Cardiac fibroblast (primary cell): ENCODE results near the gene RFX2.

Experiments used
- DNase-seq, 2 donors: peaks; one replicate each; pipeline versions ENCODE4 v3.0.0 to v3.0.0-alpha.2; 2010; ENCODE audit warnings: low read depth in 2 of 2
- H3K4me3 ChIP-seq, 2 donors: replicated peaks in 1 of 2; 1 replicate in 1 of 2; 2 replicates in 1 of 2; pipeline ENCODE4 v1.5.1; 2011; ENCODE audit warnings: low read depth in 2 of 2, low read length in 2 of 2, mild to moderate bottlenecking in 2 of 2, moderate library complexity in 1 of 2
- TF ChIP-seq, protein P1 (sequence below): IDR thresholded peaks from one replicate; pipeline ENCODE4 v1.5.1; 2011; ENCODE audit warnings: low read depth, mild to moderate bottlenecking, low read length, inconsistent platforms

Gene RFX2

DNA sequence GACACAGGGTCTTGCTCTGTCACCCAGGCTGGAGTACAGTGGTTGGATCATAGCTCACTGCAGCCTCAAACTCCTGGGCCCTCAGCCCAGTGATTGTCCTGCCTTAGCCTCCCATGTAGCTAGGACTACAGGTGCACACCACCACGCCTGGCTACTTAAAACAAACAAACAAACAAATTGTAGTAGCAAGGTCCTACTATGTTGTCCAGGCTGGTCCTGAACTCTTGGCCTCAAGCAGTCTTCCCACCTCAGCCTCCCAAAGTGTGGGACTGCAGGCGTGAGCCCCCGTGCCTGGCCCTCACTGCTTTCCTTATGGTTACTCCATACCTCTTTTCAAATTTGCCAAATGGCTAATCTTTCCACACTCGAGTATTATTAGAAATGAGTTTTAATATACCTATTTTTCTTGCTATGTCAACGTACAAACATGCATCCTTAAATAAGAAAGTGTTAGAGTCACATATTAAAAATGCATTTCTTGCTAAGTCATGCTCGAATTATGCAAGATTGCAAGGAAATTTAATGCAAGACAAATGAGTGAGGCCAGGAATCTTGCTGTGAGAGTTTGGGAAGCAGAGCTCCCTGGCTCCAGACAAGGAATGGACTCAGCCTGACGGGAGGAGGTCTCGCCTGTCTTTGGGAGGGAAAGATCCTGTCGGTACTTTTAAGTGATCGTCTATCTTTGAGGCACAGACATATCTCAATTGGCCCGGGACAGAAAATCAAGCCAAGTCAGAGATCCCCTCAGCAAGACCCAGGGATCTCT, 39.4 kb downstream of the RFX2 start:
- TF ChIP-seq, protein P1, sequence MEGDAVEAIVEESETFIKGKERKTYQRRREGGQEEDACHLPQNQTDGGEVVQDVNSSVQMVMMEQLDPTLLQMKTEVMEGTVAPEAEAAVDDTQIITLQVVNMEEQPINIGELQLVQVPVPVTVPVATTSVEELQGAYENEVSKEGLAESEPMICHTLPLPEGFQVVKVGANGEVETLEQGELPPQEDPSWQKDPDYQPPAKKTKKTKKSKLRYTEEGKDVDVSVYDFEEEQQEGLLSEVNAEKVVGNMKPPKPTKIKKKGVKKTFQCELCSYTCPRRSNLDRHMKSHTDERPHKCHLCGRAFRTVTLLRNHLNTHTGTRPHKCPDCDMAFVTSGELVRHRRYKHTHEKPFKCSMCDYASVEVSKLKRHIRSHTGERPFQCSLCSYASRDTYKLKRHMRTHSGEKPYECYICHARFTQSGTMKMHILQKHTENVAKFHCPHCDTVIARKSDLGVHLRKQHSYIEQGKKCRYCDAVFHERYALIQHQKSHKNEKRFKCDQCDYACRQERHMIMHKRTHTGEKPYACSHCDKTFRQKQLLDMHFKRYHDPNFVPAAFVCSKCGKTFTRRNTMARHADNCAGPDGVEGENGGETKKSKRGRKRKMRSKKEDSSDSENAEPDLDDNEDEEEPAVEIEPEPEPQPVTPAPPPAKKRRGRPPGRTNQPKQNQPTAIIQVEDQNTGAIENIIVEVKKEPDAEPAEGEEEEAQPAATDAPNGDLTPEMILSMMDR, result no peak
- DNase-seq, result peak; percentile 76 to 82
- no peak overlapping the region for H3K4me3 ChIP-seq

DNA sequence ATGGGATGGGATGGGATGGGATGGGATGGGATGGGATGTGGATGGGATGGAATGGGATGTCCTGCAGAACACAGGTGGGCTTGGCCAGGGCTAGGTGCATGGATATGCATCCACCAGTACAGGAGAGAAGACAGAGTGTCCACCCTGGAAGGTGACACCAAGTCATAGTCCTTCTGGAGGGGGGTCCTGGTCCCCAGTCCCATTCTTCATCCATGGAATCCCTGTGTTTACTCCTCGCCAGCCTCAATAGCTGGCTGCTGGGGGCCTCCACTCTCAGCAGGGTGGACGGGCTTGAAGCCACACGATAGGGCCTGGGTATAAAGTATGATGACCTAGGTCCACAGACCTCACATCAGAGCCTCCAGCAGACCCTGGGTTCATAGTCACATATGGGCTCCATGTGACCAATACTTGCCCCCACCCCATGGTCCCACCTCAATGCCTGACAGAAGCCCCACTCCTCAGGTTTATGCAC, 40.1 kb downstream of the RFX2 start:
- TF ChIP-seq, protein P1, result no peak
- H3K4me3 ChIP-seq, result no peak overlapping the region
- no peak for DNase-seq

DNA sequence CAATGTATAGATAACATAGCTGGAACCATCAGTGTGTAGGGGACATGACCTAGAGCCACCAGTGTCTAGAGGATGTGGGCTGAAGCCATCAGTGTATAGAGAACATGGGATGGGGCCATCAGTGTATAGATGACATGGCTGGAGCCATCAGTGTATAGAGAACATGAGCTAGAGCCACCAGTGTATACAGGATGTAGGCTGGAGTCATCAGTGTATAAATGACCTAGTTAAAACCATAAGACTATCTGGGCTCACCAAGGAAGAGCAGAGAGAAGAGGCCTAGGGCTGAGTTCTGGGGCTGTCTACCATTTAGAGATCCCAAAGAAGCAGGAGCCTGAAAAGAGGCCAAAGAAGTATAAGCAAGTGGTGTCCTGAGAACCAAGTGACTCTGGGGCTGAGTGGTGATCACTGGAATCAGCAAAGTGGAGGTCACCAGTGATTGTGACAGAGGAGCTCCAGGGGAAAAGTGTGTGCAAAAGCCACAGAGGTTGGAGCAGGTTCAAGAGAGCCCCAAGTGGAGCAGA, 41.0 kb downstream of the RFX2 start:
- H3K4me3 ChIP-seq, result no peak overlapping the region
- TF ChIP-seq, protein P1, result no peak
- no peak for DNase-seq

DNA sequence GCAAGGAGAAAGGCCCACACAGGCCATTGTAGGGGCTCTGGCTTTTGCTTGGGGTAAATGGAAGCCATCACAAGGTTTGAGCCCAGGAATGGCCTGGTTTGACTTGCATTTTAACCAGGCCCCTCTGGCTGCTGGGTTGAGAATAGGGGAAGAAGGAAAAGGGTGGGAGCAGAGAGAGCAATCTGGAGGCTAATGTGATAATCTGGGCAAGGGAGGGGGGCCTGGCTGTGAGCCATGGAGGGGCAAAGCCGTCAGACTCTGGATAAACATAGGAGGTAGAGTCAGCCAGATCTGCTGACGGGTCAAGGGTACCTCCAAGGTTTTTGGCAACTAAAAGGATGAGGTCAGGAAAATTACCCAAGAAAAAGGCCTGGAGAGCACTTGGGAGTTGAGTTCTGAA, 41.6 kb downstream of the RFX2 start:
- no peak for DNase-seq
- no peak overlapping the region for H3K4me3 ChIP-seq
- TF ChIP-seq, protein P1, result no peak

DNA sequence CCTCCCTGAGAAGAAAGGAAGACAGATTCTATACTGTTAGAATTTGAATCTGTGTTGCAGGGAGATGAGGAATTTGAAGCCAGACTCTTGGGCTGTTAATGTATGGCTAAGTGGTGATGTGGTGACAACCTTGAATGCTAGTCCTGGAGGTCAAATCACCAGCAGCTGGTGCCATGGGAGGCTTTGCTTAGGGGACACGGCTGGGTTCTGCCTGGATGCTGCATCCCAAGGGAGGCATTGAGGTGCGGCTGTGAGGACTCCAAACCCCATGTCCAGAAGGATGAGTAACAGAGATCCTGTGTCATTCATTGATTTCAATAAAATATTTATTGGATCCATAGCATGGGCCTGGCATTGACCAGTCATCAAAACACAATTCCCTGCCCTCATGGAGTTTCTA, 42.3 kb downstream of the RFX2 start:
- no peak overlapping the region for H3K4me3 ChIP-seq
- DNase-seq, result no peak
- TF ChIP-seq, protein P1, result no peak

DNA sequence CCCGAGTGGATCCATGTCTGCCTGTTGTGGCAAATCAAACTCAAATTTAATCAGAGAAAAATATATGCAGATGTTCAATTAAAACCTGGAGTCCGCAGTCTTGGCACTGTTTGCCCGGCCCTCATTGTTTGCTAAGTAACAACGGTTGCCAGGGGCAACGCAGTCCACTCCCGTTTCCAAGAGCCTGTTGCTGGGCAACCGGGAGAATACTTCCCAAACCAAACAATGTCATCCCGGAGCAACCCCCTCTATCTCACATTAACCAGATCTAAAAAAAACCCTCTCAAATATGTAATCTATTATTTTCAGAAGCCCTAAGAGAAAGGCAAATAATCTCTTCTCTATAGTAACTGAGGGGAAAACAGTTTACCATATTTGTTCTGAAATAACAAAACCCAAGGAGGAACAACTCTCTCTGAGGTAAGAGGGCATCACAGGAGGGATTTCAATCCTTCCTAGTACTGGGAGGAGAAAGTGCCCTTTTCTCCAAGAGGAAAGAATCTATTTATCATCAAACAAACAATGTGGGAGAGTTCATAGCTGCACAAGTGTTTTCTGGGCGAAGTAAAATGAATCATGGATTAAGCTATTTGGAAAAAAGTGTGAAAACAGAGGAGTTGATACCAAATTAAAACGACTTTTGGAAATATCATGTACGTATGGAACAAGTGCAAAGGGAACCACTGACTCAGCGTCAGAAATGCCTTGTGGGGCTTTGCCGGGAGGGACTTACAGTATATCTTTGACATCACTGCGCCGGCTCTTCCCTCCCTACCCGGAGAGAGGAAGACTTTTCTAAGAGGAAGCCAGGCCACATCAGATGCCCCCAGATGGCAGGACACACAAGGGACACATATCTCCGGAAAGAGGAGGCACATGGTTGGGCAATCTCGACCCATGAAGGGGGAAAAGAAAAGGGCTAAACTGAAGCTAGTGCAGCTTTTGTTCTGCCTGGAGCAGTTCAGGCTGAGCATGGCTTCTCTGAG, 43.3 kb downstream of the RFX2 start:
- no peak overlapping the region for H3K4me3 ChIP-seq
- TF ChIP-seq, protein P1, result no peak
- DNase-seq, result peak; percentile 94 to 99
